GM21723 (cell line): ENCODE data around the gene ABCB8.
"Not testable (repeated sequence)": the region's sequence is repeated elsewhere in the genome, so short reads cannot be mapped to it uniquely, and the experiment has no call there.

Experiments
- ATAC-seq: cut with Tn5 transposase; IDR thresholded peaks from one replicate; pipeline ENCODE4 v1.9.1; 2021; ENCODE audit warnings: mild to moderate bottlenecking, moderate library complexity; ENCODE audit not compliant: unreplicated experiment

The ABCB8 gene

GRCh38 chr7:151013733-151014497, 14.3 kb upstream of the ABCB8 start:
- peak; percentile 49 for ATAC-seq

DNA sequence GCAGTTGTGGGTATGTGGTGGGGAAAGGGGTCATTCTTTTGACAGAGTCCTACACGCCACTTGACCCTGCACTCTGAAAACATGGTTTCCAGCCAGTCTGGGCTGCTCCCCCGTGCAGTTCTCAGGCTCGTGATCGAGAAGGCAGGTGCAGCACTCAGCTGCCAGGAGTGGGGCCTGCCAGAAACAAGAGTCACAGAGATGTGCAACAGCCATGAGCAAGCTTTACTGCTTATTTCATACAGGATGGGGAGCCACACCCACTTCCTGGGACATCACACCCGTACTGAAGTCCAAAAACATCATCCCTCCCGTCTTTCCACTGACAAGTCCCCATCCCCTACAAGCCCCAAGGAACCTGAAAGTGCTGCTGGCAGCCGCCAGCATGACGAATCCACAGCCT, 13.3 kb upstream of the ABCB8 start:
- no peak for ATAC-seq

- ATAC-seq, result no peak
Measured at GRCh38 chr7:151015967-151016366, 12.3 kb upstream of the ABCB8 start.

DNA sequence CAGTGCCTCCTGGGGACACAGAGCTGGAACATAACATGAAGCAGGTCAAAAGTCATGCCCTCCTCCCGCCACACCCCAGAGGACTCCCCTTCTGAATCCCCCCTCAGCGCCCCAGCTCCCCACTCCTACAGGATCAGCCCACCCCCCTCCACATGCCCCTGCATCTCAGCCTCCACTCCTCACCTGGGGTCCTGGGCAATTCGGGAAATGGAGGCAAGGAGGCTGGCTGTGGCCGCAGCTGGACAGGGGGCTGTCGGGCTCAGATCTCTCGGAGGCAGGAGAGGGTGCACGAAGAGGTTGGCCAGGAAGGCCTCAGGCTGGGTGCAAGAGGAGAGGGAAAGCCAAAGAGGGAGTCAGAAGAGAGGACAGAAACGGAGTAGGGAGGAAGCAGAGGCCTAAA, 11.7 kb upstream of the ABCB8 start:
- ATAC-seq, result no peak

GRCh38 chr7:151016942-151017341, 11.3 kb upstream of the ABCB8 start:
- no peak for ATAC-seq

- no peak for ATAC-seq
Measured at GRCh38 chr7:151017370-151017952, 10.8 kb upstream of the ABCB8 start.

DNA sequence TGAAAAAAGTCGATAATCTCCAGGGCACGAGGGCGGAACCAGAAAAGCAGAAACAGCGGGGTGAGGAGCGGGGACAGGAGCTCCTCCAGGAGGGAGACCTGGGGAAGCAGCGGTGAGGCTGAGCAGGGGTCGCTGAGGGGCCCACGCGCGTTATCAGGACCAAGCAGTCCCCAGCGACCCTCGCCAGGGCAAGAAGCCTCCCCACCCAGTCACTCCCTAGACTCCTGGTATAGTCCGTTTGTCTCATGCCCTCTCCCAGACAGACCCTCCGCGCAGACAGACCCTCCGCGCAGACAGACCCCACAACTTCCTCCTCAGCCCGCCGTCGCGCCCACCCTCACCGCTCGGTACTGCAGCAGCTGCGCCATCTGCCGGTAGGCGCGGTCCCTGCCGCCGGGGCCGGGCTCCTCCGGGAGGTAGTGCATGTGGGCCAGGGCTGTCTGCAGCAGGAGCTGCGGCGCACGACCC, 10.3 kb upstream of the ABCB8 start:
- peak; percentile 71 for ATAC-seq

DNA sequence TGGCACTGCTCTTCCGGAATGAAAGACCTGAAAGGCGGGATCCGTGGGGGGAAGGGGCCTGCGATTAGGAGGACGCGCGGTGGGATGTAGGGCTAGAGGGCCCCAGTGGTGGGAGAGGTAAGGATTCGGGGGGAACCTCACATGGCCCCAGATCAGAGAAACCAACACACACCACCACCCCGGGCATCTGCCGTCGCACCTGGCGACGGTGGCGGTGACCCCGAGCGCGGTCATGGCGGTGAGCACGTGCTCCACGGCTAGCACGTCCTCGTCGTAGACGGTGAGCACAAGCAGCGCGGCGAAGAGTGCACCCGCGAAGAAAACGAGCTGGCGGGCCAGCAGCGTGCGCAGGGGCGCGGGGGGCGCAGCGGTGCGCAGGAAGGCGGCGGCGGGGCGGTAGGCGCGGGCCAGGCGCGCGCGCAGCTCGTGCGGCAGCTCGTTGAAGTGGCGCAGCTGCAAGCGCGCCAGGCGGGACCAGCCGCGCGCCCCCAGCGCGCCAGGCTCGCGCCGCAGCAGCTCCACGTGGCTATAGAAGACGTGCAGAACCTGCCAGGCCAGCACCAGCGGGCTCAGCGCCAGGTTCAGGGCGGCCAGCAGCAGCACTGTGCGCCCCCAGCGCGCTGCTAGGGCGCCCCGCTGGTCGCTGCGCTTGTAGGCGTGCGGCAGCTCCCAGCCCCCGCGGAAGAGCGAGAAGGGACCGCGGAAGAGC, 9.7 kb upstream of the ABCB8 start:
- no peak for ATAC-seq

GRCh38 chr7:151019130-151019447, 9.2 kb upstream of the ABCB8 start:
- no peak for ATAC-seq

- no peak for ATAC-seq
Measured at GRCh38 chr7:151020231-151020630, 8.0 kb upstream of the ABCB8 start.

DNA sequence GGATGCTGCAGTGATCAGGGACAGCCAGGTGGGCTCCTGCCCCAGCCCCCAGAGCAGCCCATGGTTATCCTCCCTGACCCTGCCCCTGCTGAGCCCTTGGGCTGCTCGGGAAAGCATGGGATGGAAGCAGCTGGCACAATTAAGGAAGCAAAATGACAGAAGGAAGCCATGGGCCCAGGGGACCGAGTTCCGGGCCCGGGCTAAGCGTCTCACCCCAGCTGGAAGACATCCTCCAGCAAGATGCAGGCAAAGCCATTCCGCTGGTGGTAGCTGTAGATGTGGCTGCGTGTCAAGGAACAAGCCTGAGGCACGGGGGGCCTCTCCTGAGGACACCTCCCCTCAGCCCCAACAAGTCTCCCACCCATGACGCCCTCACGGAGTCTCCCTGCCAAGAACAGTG, 5.0 kb upstream of the ABCB8 start:
- no peak for ATAC-seq

DNA sequence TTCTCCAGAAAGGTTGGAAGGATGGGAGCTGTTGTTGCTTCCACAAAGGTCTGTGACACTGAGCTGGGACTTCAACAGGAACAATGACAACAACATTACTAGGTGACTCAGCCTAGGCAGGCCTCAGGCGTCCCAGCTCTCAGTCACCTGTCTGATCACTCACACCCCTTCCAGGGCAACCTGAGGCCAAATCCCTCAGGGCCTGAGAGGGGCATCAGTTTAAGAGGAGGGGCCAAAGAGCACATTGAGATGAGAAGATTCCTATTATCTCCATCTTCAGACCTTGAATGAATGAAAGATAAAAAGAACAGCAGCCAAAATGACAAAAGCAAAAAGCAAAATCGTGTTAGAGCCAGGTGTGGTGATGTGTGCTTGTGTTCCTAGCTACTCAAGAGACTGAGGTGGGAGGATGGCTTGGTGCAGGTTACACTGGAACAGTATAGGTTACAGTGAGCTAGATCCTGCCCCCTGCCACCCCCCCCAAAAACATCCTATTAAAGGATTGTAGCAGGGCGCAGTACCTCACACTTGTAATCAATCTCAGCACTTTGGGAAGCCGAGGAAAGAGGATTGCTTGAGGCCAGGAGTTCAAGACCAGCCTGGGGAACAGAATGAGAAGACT, 3.7 kb upstream of the ABCB8 start, which contains the start of gene ATG9B:
Gene ATG9B (minus strand): TSS at position 60 of the 622 bp plus-strand sequence. CDS start 71 bp downstream, outside the sequence.
- ATAC-seq, result no peak

GRCh38 chr7:151025924-151026671, 2.2 kb upstream of the ABCB8 start:
- no peak for ATAC-seq

GRCh38 chr7:151026771-151027727, 1.2 kb upstream of the ABCB8 start:
- not testable (repeated sequence) for ATAC-seq

DNA sequence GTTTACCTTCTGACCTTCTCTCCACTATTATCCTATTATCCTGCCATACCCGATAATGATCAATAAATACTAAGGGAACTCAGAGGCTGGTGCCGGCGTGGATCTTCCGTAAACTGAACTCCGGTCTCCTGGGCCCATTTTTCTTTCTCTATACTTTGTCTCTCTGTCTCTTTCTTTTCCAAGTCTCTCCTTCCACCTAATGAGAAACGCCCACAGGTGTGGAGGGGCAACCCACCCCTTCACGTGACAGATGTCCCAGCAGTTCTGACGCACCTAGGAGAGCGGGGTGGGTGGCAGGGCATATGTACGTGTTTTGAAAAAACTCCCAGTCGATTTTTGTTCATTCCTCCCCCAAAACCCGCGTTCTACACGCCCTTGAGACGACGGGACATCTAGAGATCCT, 521 bp upstream of the ABCB8 start:
- ATAC-seq, result peak; percentile 6

DNA sequence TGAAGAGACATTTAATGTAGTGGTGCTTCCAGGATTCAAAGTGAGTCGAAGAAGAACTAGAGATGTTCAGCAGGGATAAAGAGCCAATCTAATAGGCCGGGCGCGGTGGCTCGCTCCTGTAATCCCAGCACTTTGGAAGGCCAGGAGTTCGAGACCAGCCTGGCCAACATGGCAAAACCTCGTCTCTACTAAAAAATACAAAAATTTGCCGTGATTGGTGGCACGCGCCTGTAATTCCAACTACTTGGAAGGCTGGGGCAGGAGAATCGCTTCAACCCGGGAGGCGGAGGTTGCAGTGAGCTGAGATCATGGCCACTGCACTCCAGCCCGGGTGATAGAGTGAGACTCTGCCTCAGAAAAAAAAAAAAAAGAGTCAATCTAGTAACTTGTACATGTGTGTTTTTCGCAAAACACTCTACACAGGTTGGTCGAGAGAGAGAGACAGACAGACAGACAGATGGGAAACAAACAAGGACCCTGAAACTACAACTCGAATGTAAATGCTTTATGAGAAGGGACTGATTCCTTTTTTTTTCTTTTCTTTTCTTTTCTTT, 775 bp downstream of the ABCB8 start:
- ATAC-seq, result no peak

DNA sequence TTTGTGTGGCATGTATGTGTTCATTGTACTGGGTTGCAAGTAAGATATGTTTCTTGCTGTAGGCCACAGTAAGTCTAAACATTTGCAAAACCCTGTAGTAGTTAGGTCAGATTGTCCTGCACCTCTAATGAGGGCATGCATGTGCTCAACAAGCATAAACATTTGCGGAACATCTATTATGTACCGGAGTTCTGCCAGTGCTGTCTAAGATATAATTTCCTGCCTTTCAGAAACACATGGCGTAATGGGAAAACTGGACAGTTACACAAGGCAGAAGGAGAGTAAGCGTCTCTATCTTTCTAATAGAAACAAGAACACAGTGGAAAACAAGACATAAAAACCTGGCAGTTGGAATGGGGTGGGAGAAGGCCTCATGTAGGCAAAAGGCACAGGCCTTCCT, 2.8 kb downstream of the ABCB8 start:
- no peak for ATAC-seq

DNA sequence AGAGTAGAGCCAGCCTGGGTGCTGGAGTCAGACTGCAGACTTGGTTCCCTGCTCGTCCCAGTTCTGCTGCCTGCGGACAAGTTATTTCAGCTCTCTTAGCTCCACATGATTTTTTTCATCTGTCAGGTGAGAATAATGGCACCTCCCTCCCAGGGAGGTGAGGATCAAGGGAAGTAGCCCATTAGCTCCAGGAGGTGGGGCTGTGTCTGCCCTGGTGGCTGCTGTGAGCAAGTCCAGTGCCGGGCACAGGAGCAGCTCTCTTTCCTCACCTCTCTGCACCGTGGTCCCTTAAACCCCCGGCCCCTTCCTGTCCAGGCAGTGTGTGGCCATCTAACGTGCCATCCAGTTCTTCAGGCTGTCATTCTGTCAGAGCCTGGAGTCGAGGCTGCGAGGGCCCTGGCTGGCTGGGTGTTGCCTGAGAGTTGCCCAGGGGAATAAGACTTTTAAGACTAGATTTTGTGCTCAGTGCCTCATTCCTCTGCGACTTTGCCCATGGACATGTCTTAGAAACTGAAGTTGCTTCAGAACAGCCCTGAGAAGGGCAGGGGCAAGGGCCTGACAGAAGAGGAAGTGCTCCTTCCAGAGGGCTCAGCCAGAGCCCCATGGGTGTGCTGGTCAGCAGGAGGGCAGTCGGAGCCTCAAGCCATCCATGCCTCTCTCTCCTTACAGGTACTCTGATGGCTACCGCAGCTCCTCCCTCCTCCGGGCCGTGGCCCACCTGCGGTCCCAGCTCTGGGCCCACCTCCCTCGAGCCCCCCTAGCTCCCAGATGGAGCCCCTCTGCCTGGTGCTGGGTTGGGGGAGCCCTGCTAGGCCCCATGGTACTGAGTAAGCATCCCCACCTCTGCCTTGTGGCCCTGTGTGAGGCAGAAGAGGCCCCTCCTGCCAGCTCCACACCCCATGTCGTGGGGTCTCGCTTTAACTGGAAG, 5.0 kb downstream of the ABCB8 start:
- ATAC-seq, result no peak
